HepG2 (cell line): ENCODE data around the gene KLK11. TPM values are rescaled to one million over a fixed set of nuclear protein-coding genes. Genes with fewer than 3 reads are reported as not detected.

Experiments
- ATAC-seq: fragments of 200-7000 bp; cut with Tn5 transposase; 3 replicates; pipeline ENCODE4 v1.9.1; 2020; ENCODE audit warnings: mild to moderate bottlenecking, moderate library complexity
- BruUV-seq: library from RNA; stranded (reverse); fragments of 400-500 nt; replicated peaks from 2 replicates; lab custom pipeline; 2021; lab: Mats Ljungman, UMichigan
- CTCF ChIA-PET: fragments of 300-600 bp; formaldehyde crosslinking; extraction: SDS; loops from one replicate; lab custom pipeline; 2021; ENCODE audit warnings: low total read pairs, inconsistent platforms, low intra/inter-chr PET ratio; lab: Yijun Ruan, JAX
- POLR2A ChIA-PET: fragments of 350-600 bp; sonication (Branson Sonifier 250); formaldehyde crosslinking; loops from one replicate; lab custom pipeline; 2020; ENCODE audit warnings: antibody characterized with exemption, inconsistent platforms; lab: Yijun Ruan, JAX
- DNase-seq: peaks from one replicate; pipeline ENCODE4 v3.0.0-alpha.2; 2015; ENCODE audit warnings: low spot score
- FAIRE-seq: peaks from 3 replicates; lab custom pipeline; 2011; peaks lifted over from hg19 to GRCh38; lab: Jason Lieb, UNC
- H2AFZ ChIP-seq: one replicate; pipeline ENCODE4 v1.6.1; 2011; ENCODE audit warnings: low read length, inconsistent platforms
- H3K27ac ChIP-seq: fragments of 300-600 bp; 3 replicates; pipeline ENCODE4 v1.8.0; 2011; ENCODE audit warnings: mixed run types, mild to moderate bottlenecking, mixed read lengths, low read length, inconsistent platforms; ENCODE audit not compliant: insufficient read depth; ENCODE audit errors: extremely low read length
- H3K27me3 ChIP-seq, 2 experiments: fragments of 200-600 bp in 1 of 2; 2 replicates in 1 of 2; 3 replicates in 1 of 2; pipeline versions ENCODE4 v1.6.0 to v1.8.0; 2011; ENCODE audit warnings: low read length in 2 of 2, mild to moderate bottlenecking in 2 of 2, moderate library complexity in 2 of 2, inconsistent platforms in 1 of 2; ENCODE audit not compliant: insufficient read depth in 2 of 2, control insufficient read depth in 1 of 2
- H3K36me3 ChIP-seq, 2 experiments: fragments of 200-600 bp in 1 of 2; replicated peaks in 1 of 2; 2 replicates in 1 of 2; 3 replicates in 1 of 2; pipeline versions ENCODE4 v1.5.1 to v1.8.0; 2011; ENCODE audit warnings: low read length in 2 of 2, inconsistent platforms in 1 of 2; ENCODE audit not compliant: insufficient read depth in 2 of 2, control insufficient read depth in 1 of 2
- H3K4me1 ChIP-seq: 2 replicates; pipeline ENCODE4 v1.5.1; 2012; ENCODE audit warnings: low read length, inconsistent platforms; ENCODE audit not compliant: insufficient read depth
- H3K4me2 ChIP-seq: 2 replicates; pipeline ENCODE4 v1.6.0; 2011; ENCODE audit warnings: low read depth, low read length, inconsistent platforms
- H3K4me3 ChIP-seq, 3 experiments: fragments of 200-600 bp in 1 of 3; sonication (generic), shearing (Covaris generic) in 1 of 3; replicated peaks in 1 of 3; 2 replicates each; pipeline ENCODE4 v1.5.1; 2011 to 2016; ENCODE audit warnings: low read length in 3 of 3, inconsistent platforms in 2 of 3, low read depth in 2 of 3, mild to moderate bottlenecking in 2 of 3, control low read depth in 1 of 3, mixed read lengths in 1 of 3; ENCODE audit not compliant: insufficient read depth in 1 of 3
- H3K79me2 ChIP-seq: one replicate; pipeline ENCODE4 v1.6.1; 2011; ENCODE audit warnings: low read length, inconsistent platforms; ENCODE audit not compliant: insufficient read depth
- H3K9ac ChIP-seq: 2 replicates; pipeline ENCODE4 v1.6.0; 2011; ENCODE audit warnings: mild to moderate bottlenecking, low read depth, low read length, inconsistent platforms; ENCODE audit not compliant: insufficient read depth
- H3K9me3 ChIP-seq: 2 replicates; pipeline ENCODE4 v1.5.1; 2012; ENCODE audit warnings: mild to moderate bottlenecking, low read length
- H4K20me1 ChIP-seq: 2 replicates; pipeline ENCODE4 v1.6.0; 2011; ENCODE audit warnings: inconsistent platforms, mild to moderate bottlenecking, low read length, moderate library complexity; ENCODE audit not compliant: insufficient read depth
- KAT2B ChIP-seq: fragments of 150-350 bp; IDR thresholded peaks from 2 replicates; pipeline ENCODE4 v1.6.1; 2014; ENCODE audit warnings: low read depth, low read length, borderline replicate concordance
- NKX3-1 ChIP-seq: sonication (generic); formaldehyde crosslinking; IDR thresholded peaks from 2 replicates; pipeline ENCODE4 v1.5.0; 2020; ENCODE audit warnings: missing genetic modification reagents
- NR2F6 ChIP-seq, 2 experiments: IDR thresholded peaks; 2 replicates each; pipeline ENCODE4 v1.6.1; 2016; ENCODE audit warnings: antibody characterized with exemption in 1 of 2, mild to moderate bottlenecking in 1 of 2
- SAFB2 ChIP-seq: sonication (generic); formaldehyde crosslinking; IDR thresholded peaks from 2 replicates; pipeline ENCODE4 v1.5.1; 2020; ENCODE audit warnings: missing genetic modification reagents, low read depth, mild to moderate bottlenecking, borderline replicate concordance
- YEATS2 ChIP-seq: sonication (generic); formaldehyde crosslinking; IDR thresholded peaks from 2 replicates; pipeline ENCODE4 v1.4.0; 2020; ENCODE audit warnings: missing genetic modification reagents, borderline replicate concordance
- ZFP37 ChIP-seq: sonication (generic); formaldehyde crosslinking; IDR thresholded peaks from 2 replicates; pipeline ENCODE4 v1.4.0; 2020; ENCODE audit warnings: missing genetic modification reagents, borderline replicate concordance
- ZNF326 ChIP-seq: sonication (generic); formaldehyde crosslinking; IDR thresholded peaks from 2 replicates; pipeline ENCODE4 v1.4.0; 2020; ENCODE audit warnings: missing genetic modification reagents, borderline replicate concordance
- ZNF674 ChIP-seq: sonication (generic); formaldehyde crosslinking; IDR thresholded peaks from 2 replicates; pipeline ENCODE4 v1.5.0; 2020; ENCODE audit warnings: low read depth, mild to moderate bottlenecking, missing genetic modification reagents
- whole genome bisulfite sequencing: methylation state at CpG from one replicate; pipeline ENCODE4 v1.1.6; 2017; ENCODE audit warnings: low lambda C conversion rate; 5-methylcytosine and 5-hydroxymethylcytosine counted together
- in situ Hi-C: cut with HindIII; loops from 2 replicates; pipeline ENCODE4 v1.10.0; 2017; ENCODE audit warnings: low pct_unique_long_range_greater_than_20kb; ENCODE audit not compliant: extremely low pct_ligation_motif_present
- intact Hi-C: fragments of 100-400 bp; cut with micrococcal nuclease; formaldehyde crosslinking; loops from one replicate; pipeline ENCODE4 v1.10.0; 2022; ENCODE audit not compliant: unreplicated experiment
- polyA plus RNA-seq, 8 experiments: library from polyadenylated mRNA; depleted of rRNA in 3 of 8; stranded (reverse) in 7 of 8; unstranded in 1 of 8; fragments of >200 nt; fragmentation: Illumina TruSeq in 4 of 8; extraction: Trizol in 4 of 8; gene quantifications; 2 replicates each; pipeline versions ENCODE4 v1.2.1 to v1.2.3, GENCODE V29; 2011 to 2016; ENCODE audit warnings: low read depth in 4 of 8, missing spikeins in 1 of 8, mixed read lengths in 1 of 8; ENCODE audit not compliant: insufficient read depth in 1 of 8
- total RNA-seq, 5 experiments: library from RNA; depleted of rRNA; stranded (reverse); fragments of >200 nt; fragmentation: Illumina TruSeq; extraction: Trizol; gene quantifications; 2 replicates each; pipeline ENCODE4 v1.2.3, GENCODE V29; 2016; ENCODE audit warnings: low read depth in 1 of 5
- TF ChIP-seq, protein P1 (sequence below): sonication (generic); formaldehyde crosslinking; IDR thresholded peaks from 2 replicates; pipeline ENCODE4 v1.4.0; 2020; ENCODE audit warnings: missing genetic modification reagents

KLK11 gene
- total and polyA plus RNA-seq, 2 of the 13 experiments (the other 11 are each of a cell fraction or from before 2014, with no cell fraction given) = not detected

DNA sequence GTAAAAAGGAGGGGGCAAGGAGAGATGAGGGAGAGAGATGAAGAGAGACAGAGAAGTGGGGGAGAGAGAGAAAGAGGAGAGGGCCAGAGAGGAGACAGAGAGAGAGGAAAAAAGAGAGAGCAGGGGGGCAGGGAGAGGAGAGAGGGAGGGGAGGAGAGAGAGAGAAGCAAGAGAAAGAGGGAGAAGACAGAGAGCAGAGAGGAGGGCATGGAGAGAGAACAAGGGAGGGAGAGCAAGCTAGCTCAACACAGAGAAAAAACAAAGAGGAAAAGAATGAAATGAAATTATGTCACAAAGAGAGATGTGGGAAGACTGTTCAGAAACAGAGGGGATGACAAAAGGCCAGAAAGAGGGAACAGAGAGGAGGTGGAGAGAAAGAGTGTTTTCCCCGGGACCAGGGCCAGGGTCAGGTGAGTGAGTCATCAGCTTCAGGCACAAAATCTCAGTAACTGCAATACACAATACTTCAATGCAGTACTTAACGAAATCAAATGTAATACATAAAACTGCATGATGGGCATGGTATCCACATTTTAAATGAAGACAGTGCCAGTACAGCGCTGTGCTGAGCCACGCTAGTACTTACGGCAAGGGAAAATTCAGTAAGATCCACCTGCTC is 47.5 kb downstream of the KLK11 start:
- H3K9me3 ChIP-seq = no peaks in the 10 kb centered on the region
- no peak overlapping the region for H3K4me2 ChIP-seq
- DNase-seq = no peak
- no peak overlapping the region for H3K4me3 ChIP-seq
- in situ Hi-C loops = no loop called here
- BruUV-seq = no TSS peak
- ATAC-seq = no peak
- H3K4me1 ChIP-seq = no peaks in the 10 kb centered on the region
- no peak for FAIRE-seq
- H3K79me2 ChIP-seq = no peaks in the 10 kb centered on the region
- H4K20me1 ChIP-seq = no peaks in the 10 kb centered on the region
- intact Hi-C loops = no loop called here
- H3K27ac ChIP-seq = no peak overlapping the region
- ChIA-PET POLR2A (no interaction called here), CTCF (no interaction called here)
- H3K27me3 ChIP-seq = no peaks in the 10 kb centered on the region; a peak in 1 of 5 replicates
- no peak overlapping the region for H2AFZ ChIP-seq
- 23% methylated on average over 5 of the region's 5 CpGs for WGBS
- TF ChIP-seq, protein P1, sequence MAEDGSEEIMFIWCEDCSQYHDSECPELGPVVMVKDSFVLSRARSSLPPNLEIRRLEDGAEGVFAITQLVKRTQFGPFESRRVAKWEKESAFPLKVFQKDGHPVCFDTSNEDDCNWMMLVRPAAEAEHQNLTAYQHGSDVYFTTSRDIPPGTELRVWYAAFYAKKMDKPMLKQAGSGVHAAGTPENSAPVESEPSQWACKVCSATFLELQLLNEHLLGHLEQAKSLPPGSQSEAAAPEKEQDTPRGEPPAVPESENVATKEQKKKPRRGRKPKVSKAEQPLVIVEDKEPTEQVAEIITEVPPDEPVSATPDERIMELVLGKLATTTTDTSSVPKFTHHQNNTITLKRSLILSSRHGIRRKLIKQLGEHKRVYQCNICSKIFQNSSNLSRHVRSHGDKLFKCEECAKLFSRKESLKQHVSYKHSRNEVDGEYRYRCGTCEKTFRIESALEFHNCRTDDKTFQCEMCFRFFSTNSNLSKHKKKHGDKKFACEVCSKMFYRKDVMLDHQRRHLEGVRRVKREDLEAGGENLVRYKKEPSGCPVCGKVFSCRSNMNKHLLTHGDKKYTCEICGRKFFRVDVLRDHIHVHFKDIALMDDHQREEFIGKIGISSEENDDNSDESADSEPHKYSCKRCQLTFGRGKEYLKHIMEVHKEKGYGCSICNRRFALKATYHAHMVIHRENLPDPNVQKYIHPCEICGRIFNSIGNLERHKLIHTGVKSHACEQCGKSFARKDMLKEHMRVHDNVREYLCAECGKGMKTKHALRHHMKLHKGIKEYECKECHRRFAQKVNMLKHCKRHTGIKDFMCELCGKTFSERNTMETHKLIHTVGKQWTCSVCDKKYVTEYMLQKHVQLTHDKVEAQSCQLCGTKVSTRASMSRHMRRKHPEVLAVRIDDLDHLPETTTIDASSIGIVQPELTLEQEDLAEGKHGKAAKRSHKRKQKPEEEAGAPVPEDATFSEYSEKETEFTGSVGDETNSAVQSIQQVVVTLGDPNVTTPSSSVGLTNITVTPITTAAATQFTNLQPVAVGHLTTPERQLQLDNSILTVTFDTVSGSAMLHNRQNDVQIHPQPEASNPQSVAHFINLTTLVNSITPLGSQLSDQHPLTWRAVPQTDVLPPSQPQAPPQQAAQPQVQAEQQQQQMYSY (CRISPR knock-in tag) = no peak
- no peak for TF ChIP-seq NR2F6 (IDR thresholded peaks at IDR 0.05)
- TF ChIP-seq NR2F6 (CRISPR knock-in tag; IDR thresholded peaks at IDR 0.05) = no peak
- no peak for TF ChIP-seq NKX3-1 (CRISPR knock-in tag)
- TF ChIP-seq ZNF326 (CRISPR knock-in tag) = no peak
- no peak for TF ChIP-seq ZFP37
- TF ChIP-seq ZNF674 = no peak
- TF ChIP-seq KAT2B = no peak
- TF ChIP-seq YEATS2 = no peak
- no peak for TF ChIP-seq SAFB2 (CRISPR knock-in tag)
- H3K9ac ChIP-seq = no peak overlapping the region
- H3K36me3 ChIP-seq = no peaks in the 10 kb centered on the region
